Ovary (tissue), 9 donors: ENCODE measurements around the gene PANK1. TPM values are rescaled to one million over a fixed set of nuclear protein-coding genes. Genes with fewer than 3 reads are reported as not detected.
"Not testable (repeated sequence)": the region's sequence is repeated elsewhere in the genome, so short reads cannot be mapped to it uniquely, and the experiment has no call there.

Source experiments
- DNase-seq, 5 donors: peaks; one replicate each; pipeline ENCODE4 v3.0.0-alpha.2; 2019 to 2020
- H3K27ac ChIP-seq, 2 donors: fragments of 200-600 bp; one replicate each; pipeline versions ENCODE4 v1.5.1 to v1.8.0; 2019 to 2022
- H3K27me3 ChIP-seq: fragments of 200-600 bp; one replicate; pipeline ENCODE4 v1.8.0; 2022
- H3K36me3 ChIP-seq: fragments of 200-600 bp; sonication (generic); one replicate; pipeline ENCODE4 v1.5.1; 2019
- H3K4me1 ChIP-seq: one replicate; pipeline ENCODE4 v1.8.1; 2013; ENCODE audit warnings: mild to moderate bottlenecking, moderate library complexity; ENCODE audit not compliant: insufficient read depth
- H3K4me3 ChIP-seq: fragments of 200-600 bp; sonication (generic); one replicate; pipeline ENCODE4 v1.5.1; 2017
- H3K9me3 ChIP-seq, 2 donors: fragments of 200-600 bp in 1 of 2; sonication (generic) in 1 of 2; one replicate each; pipeline versions ENCODE4 v1.5.1 to v1.8.1; 2013 to 2019; ENCODE audit warnings: mild to moderate bottlenecking in 1 of 2, moderate library complexity in 1 of 2
- EP300 ChIP-seq: sonication (generic); formaldehyde crosslinking; IDR thresholded peaks from one replicate; pipeline ENCODE4 v1.6.1; 2017; ENCODE audit warnings: antibody characterized with exemption
- POLR2A ChIP-seq: fragments of 450-650 bp; IDR thresholded peaks from one replicate; pipeline ENCODE4 v1.6.1; 2017; ENCODE audit warnings: antibody characterized with exemption, mild to moderate bottlenecking, moderate library complexity
- WGBS, 3 donors: extraction: QIAGEN DNeasy Blood & Tissue Kit in 1 of 3; methylation state at CpG; one replicate each; pipeline versions ENCODE4 v1.1.5 to v1.1.7; 2013 to 2017; 5-methylcytosine and 5-hydroxymethylcytosine counted together
- intact Hi-C, 4 donors: fragments of 100-400 bp; cut with DNase I; formaldehyde crosslinking; loops; one replicate each; pipeline versions ENCODE4 v1.11.0 to v1.15.1; 2022 to 2023
- polyA plus RNA-seq, 2 donors: library from polyadenylated mRNA; stranded (reverse); fragments of 200-250 nt in 1 of 2; fragments of 350-450 nt in 1 of 2; fragmentation: Illumina TruSeq in 1 of 2; extraction: RNeasy Lipid Tissue Mini Kit (QIAGEN cat#74804) in 1 of 2; gene quantifications; one replicate each; pipeline ENCODE4 v1.2.3, GENCODE V29; 2013 to 2014
- total RNA-seq, 7 donors: library from RNA; depleted of rRNA in 2 of 7; stranded (reverse); fragments of >200 nt in 2 of 7; fragmentation: NEBNext Ultra II Directional in 3 of 7; extraction: Animal tissue kit (Norgen Biotek cat#: 25700) in 3 of 7; gene quantifications; one replicate each; pipeline versions ENCODE4 v1.1.0 to v1.2.4, GENCODE V29; 2016 to 2023
- TF ChIP-seq, protein P1 (sequence below), 3 donors: fragments of 450-650 bp in 2 of 3; fragments of 200-600 bp in 1 of 3; IDR thresholded peaks; one replicate each; pipeline versions ENCODE4 v1.5.1 to v1.8.0; 2016 to 2022; ENCODE audit warnings: antibody characterized with exemption in 3 of 3, mild to moderate bottlenecking in 1 of 3
- donor health status: DM: no; HTN: no; CAD: no; lungs with moderate emphysema.
- donor health status: DM: no; HTN: no; CAD: no.
- donor health status: Bipolar disorder and iron deficiency.
- donor health status: DM: yes; HTN: yes; CAD: no.
- donor health status: DM: no; HTN: no; CAD: no.
- donor health status: DM: yes; HTN: yes; CAD: no.

PANK1 gene
- total and polyA plus RNA-seq, 9 donors: 1.7 to 6.2 (median 4.5) TPM

DNA sequence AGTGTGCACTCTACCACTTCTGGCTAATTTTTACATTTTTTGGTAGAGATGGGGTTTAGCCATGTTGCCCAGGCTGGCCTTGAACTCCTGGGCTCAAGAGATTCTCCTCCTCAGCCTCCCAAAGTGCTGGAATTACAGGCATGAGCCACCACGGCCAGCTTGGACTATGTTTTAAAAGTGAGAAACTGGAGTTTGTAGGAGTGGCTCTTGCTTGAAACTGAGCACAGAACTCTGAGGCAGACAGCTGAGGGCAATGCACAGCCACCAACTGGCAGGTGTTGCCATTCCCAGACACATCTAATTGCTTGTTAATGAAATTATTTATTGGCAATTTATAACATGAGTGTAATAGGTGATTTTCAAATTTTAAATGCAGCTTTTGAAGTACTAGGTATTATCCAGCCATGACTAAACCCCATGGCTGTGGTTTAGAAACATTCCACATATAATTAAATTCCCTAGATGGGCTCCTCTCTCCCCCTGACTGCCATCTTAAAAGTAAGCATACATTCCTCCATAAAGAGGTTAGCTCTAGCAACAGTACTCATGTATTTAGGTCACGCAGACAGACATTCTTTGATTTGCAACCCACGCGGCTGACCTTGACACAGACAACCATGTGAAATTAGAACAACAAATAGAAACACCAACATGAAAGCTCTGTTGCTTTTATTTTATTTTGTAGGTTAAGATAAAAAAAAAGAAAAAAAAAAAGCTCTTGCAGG lies 19.8 kb downstream of the PANK1 start:
- intact Hi-C loops: no loop called here
- no peaks in the 10 kb centered on the region for H3K36me3 ChIP-seq
- TF ChIP-seq EP300 (no peak), POLR2A (no peak)
- TF ChIP-seq, protein P1, sequence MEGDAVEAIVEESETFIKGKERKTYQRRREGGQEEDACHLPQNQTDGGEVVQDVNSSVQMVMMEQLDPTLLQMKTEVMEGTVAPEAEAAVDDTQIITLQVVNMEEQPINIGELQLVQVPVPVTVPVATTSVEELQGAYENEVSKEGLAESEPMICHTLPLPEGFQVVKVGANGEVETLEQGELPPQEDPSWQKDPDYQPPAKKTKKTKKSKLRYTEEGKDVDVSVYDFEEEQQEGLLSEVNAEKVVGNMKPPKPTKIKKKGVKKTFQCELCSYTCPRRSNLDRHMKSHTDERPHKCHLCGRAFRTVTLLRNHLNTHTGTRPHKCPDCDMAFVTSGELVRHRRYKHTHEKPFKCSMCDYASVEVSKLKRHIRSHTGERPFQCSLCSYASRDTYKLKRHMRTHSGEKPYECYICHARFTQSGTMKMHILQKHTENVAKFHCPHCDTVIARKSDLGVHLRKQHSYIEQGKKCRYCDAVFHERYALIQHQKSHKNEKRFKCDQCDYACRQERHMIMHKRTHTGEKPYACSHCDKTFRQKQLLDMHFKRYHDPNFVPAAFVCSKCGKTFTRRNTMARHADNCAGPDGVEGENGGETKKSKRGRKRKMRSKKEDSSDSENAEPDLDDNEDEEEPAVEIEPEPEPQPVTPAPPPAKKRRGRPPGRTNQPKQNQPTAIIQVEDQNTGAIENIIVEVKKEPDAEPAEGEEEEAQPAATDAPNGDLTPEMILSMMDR (IDR thresholded peaks at IDR 0.05): no peak
- H3K27ac ChIP-seq: no peak overlapping the region
- no peaks in the 10 kb centered on the region for H3K27me3 ChIP-seq
- H3K9me3 ChIP-seq: peaks cover 0 to 2% of the 10 kb centered on the region in 2 donors
- H3K4me3 ChIP-seq: no peak overlapping the region
- 38 to 53% (median 40%) methylated on average over 4 of the region's 4 CpGs for WGBS, 3 donors
- peaks cover 5% of the 10 kb centered on the region for H3K4me1 ChIP-seq
- no peak for DNase-seq

DNA sequence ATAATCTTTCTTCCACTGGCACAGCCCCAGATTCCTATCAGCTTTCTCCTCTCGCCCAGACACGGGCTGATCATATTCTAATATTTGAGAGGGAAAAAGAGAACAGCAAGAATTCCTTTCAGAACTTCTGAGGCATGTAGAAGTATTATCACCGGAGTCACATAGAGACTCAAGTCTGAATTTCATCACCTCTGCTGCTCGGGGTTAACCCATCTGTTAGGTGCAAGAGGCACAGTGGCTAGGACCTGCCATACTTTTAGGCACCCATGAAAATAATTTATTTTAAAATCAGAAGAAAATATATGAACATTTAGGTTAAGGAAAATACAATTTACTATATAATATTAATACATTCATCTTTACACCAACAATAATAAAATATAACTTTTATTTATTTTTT lies 21.0 kb downstream of the PANK1 start:
- TF ChIP-seq POLR2A (no peak), EP300 (no peak)
- TF ChIP-seq, protein P1 (IDR thresholded peaks at IDR 0.05): no peak
- no peak overlapping the region for H3K4me3 ChIP-seq
- no peak for DNase-seq
- H3K27me3 ChIP-seq: no peaks in the 10 kb centered on the region
- 82 to 98% (median 86%) methylated on average over 4 of the region's 4 CpGs for WGBS, 3 donors
- H3K36me3 ChIP-seq: no peaks in the 10 kb centered on the region
- H3K4me1 ChIP-seq: peaks cover 5% of the 10 kb centered on the region
- H3K27ac ChIP-seq: no peak overlapping the region
- peaks cover 0 to 2% of the 10 kb centered on the region in 2 donors for H3K9me3 ChIP-seq
- intact Hi-C loops: no loop called here

DNA sequence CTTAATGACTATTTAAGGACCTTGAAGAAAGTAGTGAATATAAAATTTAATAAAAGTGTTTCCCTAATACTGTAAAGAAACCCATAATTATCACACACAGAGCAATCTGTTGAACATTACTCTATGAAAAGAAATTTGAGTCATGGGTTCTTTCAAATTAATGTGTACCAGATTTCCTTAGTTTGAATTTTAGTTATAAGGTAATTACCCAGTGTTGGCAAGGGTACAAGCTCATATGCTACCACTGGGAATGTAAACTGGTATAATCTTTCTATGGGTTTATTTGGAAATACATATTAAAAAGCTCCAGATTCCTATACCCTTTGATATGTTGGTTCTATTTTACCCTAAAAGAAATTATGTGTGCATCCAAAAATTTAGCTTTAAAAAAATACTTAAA lies 22.9 kb downstream of the PANK1 start:
- H3K4me3 ChIP-seq: no peak overlapping the region
- no peak for TF ChIP-seq EP300
- TF ChIP-seq, protein P1 (IDR thresholded peaks at IDR 0.05): no peak
- no peaks in the 10 kb centered on the region for H3K36me3 ChIP-seq
- H3K9me3 ChIP-seq: peaks cover 0 to 2% of the 10 kb centered on the region in 2 donors
- intact Hi-C loops: no loop called here
- H3K27me3 ChIP-seq: no peaks in the 10 kb centered on the region
- H3K27ac ChIP-seq: no peak overlapping the region
- no peak for DNase-seq
- H3K4me1 ChIP-seq: peaks cover 5% of the 10 kb centered on the region

DNA sequence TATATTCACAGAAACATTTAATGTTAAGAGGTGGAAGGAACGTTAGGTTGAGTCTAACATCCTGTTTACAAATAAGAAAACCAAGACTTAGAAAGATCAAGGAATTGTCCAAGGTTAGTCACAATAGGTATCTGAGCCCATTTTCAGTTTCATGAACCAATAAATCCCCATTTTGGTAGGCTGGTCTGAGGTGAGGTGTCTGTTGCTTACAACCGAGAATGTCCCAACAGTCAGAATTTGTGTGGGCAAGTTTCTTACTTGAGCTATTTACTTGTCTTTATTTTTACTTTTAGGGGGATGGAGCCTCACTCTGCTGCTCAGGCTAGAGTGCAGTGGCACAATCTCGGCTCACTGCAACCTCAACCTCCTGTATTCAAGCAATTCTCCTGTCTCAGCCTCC lies 23.6 kb downstream of the PANK1 start:
- no peaks in the 10 kb centered on the region for H3K27me3 ChIP-seq
- peaks cover 0 to 2% of the 10 kb centered on the region in 2 donors for H3K9me3 ChIP-seq
- 78 to 85% (median 83%) methylated on average over 3 of the region's 3 CpGs for WGBS, 3 donors
- intact Hi-C loops: no loop called here
- no peak for TF ChIP-seq POLR2A
- TF ChIP-seq, protein P1 (IDR thresholded peaks at IDR 0.05): no peak
- no peak for TF ChIP-seq EP300
- H3K4me1 ChIP-seq: peaks cover 5% of the 10 kb centered on the region
- no peak overlapping the region for H3K4me3 ChIP-seq
- H3K36me3 ChIP-seq: no peaks in the 10 kb centered on the region
- H3K27ac ChIP-seq: no peak overlapping the region
- no peak for DNase-seq

DNA sequence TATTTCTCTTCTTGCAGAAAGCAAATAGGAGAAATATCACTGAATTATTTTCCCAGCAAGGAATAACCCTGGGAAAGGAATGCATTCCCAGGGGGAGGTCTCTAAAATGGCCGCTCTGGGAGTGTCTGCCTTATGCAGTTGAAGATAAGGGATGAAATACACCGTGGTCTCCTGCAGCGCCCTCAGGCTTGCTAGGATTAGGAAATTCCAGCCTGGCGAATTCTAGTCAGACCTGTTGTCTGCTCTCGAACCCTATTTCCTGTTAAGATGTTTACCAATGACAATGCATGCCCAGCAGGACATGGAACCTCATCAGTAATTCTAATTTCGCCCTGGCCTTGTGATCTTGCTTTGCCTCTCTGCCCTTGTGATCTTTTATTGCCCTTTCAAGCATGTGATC lies 24.7 kb downstream of the PANK1 start:
- H3K27ac ChIP-seq, H3K9me3 ChIP-seq, H3K4me1 ChIP-seq, H3K36me3 ChIP-seq, H3K27me3 ChIP-seq, H3K4me3 ChIP-seq, intact Hi-C loops, DNase-seq: not testable (repeated sequence)
- WGBS, 3 donors: 79 to 95% (median 89%) methylated on average over 6 of the region's 6 CpGs
